GM23338 (cell line): Measurements from ENCODE around the gene IL23R. TPM values are rescaled to one million over a fixed set of nuclear protein-coding genes. Genes with fewer than 3 reads are reported as not detected.

Experiments
- ATAC-seq: fragments of 200-7000 bp; cut with Tn5 transposase; 3 replicates; pipeline ENCODE4 v1.9.1; 2020
- DNase-seq: peaks from one replicate; pipeline ENCODE4 v3.0.0-alpha.2; 2015; ENCODE audit warnings: low spot score
- H2AFZ ChIP-seq: fragments of 200-600 bp; sonication (generic); 2 replicates; pipeline ENCODE4 v1.8.0; 2016; ENCODE audit warnings: antibody characterized with exemption, mild to moderate bottlenecking, moderate library complexity
- H3F3A ChIP-seq: fragments of 200-600 bp; sonication (generic); replicated peaks from 2 replicates; pipeline ENCODE4 v1.8.0; 2017; ENCODE audit warnings: antibody characterized with exemption, mixed run types, low read depth
- H3K27ac ChIP-seq: fragments of 200-600 bp; sonication (generic); 2 replicates; pipeline ENCODE4 v1.6.1; 2016; ENCODE audit warnings: low read depth
- H3K27me3 ChIP-seq: fragments of 200-600 bp; sonication (generic); 2 replicates; pipeline ENCODE4 v1.8.0; 2016; ENCODE audit warnings: mild to moderate bottlenecking, mixed run types, moderate library complexity; ENCODE audit not compliant: insufficient read depth
- H3K36me3 ChIP-seq: fragments of 200-600 bp; sonication (generic); 2 replicates; pipeline ENCODE4 v1.8.0; 2016; ENCODE audit warnings: mild to moderate bottlenecking; ENCODE audit not compliant: insufficient read depth
- H3K4me1 ChIP-seq: fragments of 200-600 bp; sonication (generic); 2 replicates; pipeline ENCODE4 v1.8.0; 2016; ENCODE audit warnings: mild to moderate bottlenecking, moderate library complexity; ENCODE audit not compliant: insufficient read depth
- H3K4me2 ChIP-seq: fragments of 200-600 bp; sonication (generic); 2 replicates; pipeline ENCODE4 v1.7.1; 2017; ENCODE audit warnings: mixed run types
- H3K4me3 ChIP-seq: fragments of 200-600 bp; sonication (generic); 2 replicates; pipeline ENCODE4 v1.6.1; 2016; ENCODE audit warnings: mixed run types
- H3K79me2 ChIP-seq: fragments of 200-600 bp; sonication (generic); replicated peaks from 2 replicates; pipeline ENCODE4 v1.8.0; 2017; ENCODE audit warnings: mild to moderate bottlenecking; ENCODE audit not compliant: insufficient read depth
- H3K9me2 ChIP-seq: fragments of 200-600 bp; sonication (generic); 2 replicates; pipeline ENCODE4 v1.8.0; 2017; ENCODE audit not compliant: insufficient read depth
- H4K20me1 ChIP-seq: fragments of 200-600 bp; sonication (generic); replicated peaks from 2 replicates; pipeline ENCODE4 v1.8.0; 2017; ENCODE audit warnings: mild to moderate bottlenecking; ENCODE audit not compliant: insufficient read depth
- H3K27ac Mint-ChIP-seq: 2 replicates; pipeline ENCODE4 v1.8.0; 2020; ENCODE audit warnings: inconsistent platforms, mild to moderate bottlenecking, moderate library complexity, mixed read lengths
- H3K27me3 Mint-ChIP-seq: 3 replicates; pipeline ENCODE4 v1.8.0; 2022; ENCODE audit warnings: low read depth, mild to moderate bottlenecking, moderate library complexity, mixed read lengths, inconsistent platforms; ENCODE audit not compliant: insufficient read depth, poor library complexity
- H3K36me3 Mint-ChIP-seq: 3 replicates; pipeline ENCODE4 v1.8.0; 2021; ENCODE audit warnings: low read depth, mild to moderate bottlenecking, inconsistent platforms, moderate library complexity, mixed read lengths
- H3K4me1 Mint-ChIP-seq: 3 replicates; pipeline ENCODE4 v1.8.0; 2020; ENCODE audit warnings: mild to moderate bottlenecking, inconsistent platforms, mixed read lengths
- H3K4me3 Mint-ChIP-seq: 3 replicates; pipeline ENCODE4 v1.8.0; 2021; ENCODE audit warnings: moderate library complexity, mild to moderate bottlenecking, inconsistent platforms, mixed read lengths
- H3K9me3 Mint-ChIP-seq: 3 replicates; pipeline ENCODE4 v1.8.0; 2020; ENCODE audit warnings: moderate library complexity, mild to moderate bottlenecking, inconsistent platforms, mixed read lengths
- CREB1 ChIP-seq: fragments of 250-450 bp; sonication (Bioruptor Pico); IDR thresholded peaks from 2 replicates; pipeline ENCODE4 v1.5.0; 2020; ENCODE audit warnings: low read depth, mild to moderate bottlenecking, moderate library complexity
- EZH2phosphoT487 ChIP-seq: fragments of 200-600 bp; sonication (generic); IDR thresholded peaks from one replicate; pipeline ENCODE4 v1.8.1; 2018; ENCODE audit warnings: antibody characterized with exemption; ENCODE audit not compliant: unreplicated experiment
- POLR2AphosphoS5 ChIP-seq: IDR thresholded peaks from 2 replicates; pipeline ENCODE4 v1.6.1; 2016; ENCODE audit warnings: antibody characterized with exemption, low read depth
- STAT1 ChIP-seq: IDR thresholded peaks from one replicate; pipeline ENCODE4 v1.6.1; 2016; ENCODE audit warnings: antibody characterized with exemption; ENCODE audit not compliant: unreplicated experiment
- ZNF114 ChIP-seq: fragments of 250-450 bp; sonication (Bioruptor Pico); IDR thresholded peaks from 2 replicates; pipeline ENCODE4 v1.5.0; 2020; ENCODE audit warnings: mild to moderate bottlenecking, moderate library complexity
- ZNF331 ChIP-seq: fragments of 250-450 bp; sonication (Bioruptor Pico); IDR thresholded peaks from 2 replicates; pipeline ENCODE4 v1.5.0; 2020; ENCODE audit warnings: low read depth, mild to moderate bottlenecking, moderate library complexity
- polyA plus RNA-seq: library from polyadenylated mRNA; unstranded; fragments of >200 nt; fragmentation: Nextera tagmentation; extraction: Ambion mirVana; gene quantifications from 2 replicates; pipeline ENCODE4 v1.2.1, GENCODE V29; 2016
- small RNA-seq: library from RNA; depleted of rRNA; stranded (forward); fragments of <200 nt; gene quantifications from one replicate; pipeline ENCODE3, GENCODE V24; 2014; ENCODE audit warnings: low replicate concordance
- total RNA-seq: library from RNA; depleted of rRNA; stranded (reverse); fragments of >200 nt; shearing (Covaris generic); gene quantifications from 2 replicates; pipeline ENCODE4 v1.2.3, GENCODE V29; 2014; rRNA removed
- TF ChIP-seq, protein P1 (sequence below), 2 experiments: fragments of 200-600 bp in 1 of 2; sonication (generic) in 1 of 2; conservative IDR thresholded peaks; 2 replicates each; pipeline versions ENCODE4 v1.5.1 to v1.6.1; 2016 to 2017; ENCODE audit warnings: antibody characterized with exemption in 2 of 2, low read depth in 2 of 2, mild to moderate bottlenecking in 2 of 2, moderate library complexity in 1 of 2
- TF ChIP-seq, protein P2 (sequence below): IDR thresholded peaks from one replicate; pipeline ENCODE4 v1.6.1; 2018; ENCODE audit warnings: antibody characterized with exemption; ENCODE audit not compliant: unreplicated experiment

IL23R gene
- total and polyA plus RNA-seq, 2 experiments from 2014 or later: not detected

DNA sequence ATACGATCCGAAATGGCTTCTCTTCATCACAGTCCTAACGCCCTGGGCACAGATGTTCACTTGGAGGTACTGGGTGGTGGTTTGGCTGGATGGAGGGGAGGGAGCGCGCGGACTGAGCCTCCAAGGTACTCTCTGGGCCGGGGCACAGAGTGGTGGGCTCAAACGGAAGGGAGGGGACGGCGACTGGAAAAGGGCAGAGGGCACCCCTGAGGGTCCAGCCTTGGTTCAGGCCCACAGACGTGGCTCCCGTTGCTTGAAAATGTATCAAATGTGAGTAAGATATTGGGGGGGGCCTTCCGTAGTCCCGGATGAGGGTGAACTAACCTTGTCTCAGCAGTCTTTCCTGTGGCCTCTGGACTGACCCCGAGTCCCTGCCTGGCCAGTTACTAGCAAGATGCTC lies 141.9 kb downstream of the IL23R start:
- Mint-ChIP-seq H3K9me3 (no peaks in the 10 kb centered on the region), H3K27me3 (peaks cover 21% of the 10 kb centered on the region), H3K4me1 (0 out of 3 replicates have a peak, but pooled peaks cover 2% of the 10 kb centered on the region), H3K4me3 (peak overlapping the region; percentile 88), H3K27ac (no peak overlapping the region), H3K36me3 (no peaks in the 10 kb centered on the region)
- Histone ChIP-seq H3K9me2 (no peaks in the 10 kb centered on the region), H3K4me3 (peak overlapping the region; percentile 83), H3K36me3 (no peaks in the 10 kb centered on the region), H3K27me3 (peaks cover 49% of the 10 kb centered on the region), H3K4me2 (peak overlapping the region; percentile 99), H4K20me1 (no peaks in the 10 kb centered on the region), H3F3A (no peaks in the 10 kb centered on the region), H3K4me1 (no peaks in the 10 kb centered on the region), H3K27ac (no peak overlapping the region), H3K79me2 (no peaks in the 10 kb centered on the region), H2AFZ (peak overlapping the region; percentile 99; the same call in 1 of the 2 replicates)
- TF ChIP-seq STAT1 (no peak), CREB1 (CRISPR knock-in tag) (no peak), ZNF331 (CRISPR knock-in tag) (no peak), EZH2phosphoT487 (no peak), POLR2AphosphoS5 (no peak), ZNF114 (CRISPR knock-in tag) (no peak)
- TF ChIP-seq, protein P1, sequence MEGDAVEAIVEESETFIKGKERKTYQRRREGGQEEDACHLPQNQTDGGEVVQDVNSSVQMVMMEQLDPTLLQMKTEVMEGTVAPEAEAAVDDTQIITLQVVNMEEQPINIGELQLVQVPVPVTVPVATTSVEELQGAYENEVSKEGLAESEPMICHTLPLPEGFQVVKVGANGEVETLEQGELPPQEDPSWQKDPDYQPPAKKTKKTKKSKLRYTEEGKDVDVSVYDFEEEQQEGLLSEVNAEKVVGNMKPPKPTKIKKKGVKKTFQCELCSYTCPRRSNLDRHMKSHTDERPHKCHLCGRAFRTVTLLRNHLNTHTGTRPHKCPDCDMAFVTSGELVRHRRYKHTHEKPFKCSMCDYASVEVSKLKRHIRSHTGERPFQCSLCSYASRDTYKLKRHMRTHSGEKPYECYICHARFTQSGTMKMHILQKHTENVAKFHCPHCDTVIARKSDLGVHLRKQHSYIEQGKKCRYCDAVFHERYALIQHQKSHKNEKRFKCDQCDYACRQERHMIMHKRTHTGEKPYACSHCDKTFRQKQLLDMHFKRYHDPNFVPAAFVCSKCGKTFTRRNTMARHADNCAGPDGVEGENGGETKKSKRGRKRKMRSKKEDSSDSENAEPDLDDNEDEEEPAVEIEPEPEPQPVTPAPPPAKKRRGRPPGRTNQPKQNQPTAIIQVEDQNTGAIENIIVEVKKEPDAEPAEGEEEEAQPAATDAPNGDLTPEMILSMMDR (conservative IDR thresholded peaks at IDR 0.05; ENCODE audit: low read depth in 2 of 2): no peak
- TF ChIP-seq, protein P2, sequence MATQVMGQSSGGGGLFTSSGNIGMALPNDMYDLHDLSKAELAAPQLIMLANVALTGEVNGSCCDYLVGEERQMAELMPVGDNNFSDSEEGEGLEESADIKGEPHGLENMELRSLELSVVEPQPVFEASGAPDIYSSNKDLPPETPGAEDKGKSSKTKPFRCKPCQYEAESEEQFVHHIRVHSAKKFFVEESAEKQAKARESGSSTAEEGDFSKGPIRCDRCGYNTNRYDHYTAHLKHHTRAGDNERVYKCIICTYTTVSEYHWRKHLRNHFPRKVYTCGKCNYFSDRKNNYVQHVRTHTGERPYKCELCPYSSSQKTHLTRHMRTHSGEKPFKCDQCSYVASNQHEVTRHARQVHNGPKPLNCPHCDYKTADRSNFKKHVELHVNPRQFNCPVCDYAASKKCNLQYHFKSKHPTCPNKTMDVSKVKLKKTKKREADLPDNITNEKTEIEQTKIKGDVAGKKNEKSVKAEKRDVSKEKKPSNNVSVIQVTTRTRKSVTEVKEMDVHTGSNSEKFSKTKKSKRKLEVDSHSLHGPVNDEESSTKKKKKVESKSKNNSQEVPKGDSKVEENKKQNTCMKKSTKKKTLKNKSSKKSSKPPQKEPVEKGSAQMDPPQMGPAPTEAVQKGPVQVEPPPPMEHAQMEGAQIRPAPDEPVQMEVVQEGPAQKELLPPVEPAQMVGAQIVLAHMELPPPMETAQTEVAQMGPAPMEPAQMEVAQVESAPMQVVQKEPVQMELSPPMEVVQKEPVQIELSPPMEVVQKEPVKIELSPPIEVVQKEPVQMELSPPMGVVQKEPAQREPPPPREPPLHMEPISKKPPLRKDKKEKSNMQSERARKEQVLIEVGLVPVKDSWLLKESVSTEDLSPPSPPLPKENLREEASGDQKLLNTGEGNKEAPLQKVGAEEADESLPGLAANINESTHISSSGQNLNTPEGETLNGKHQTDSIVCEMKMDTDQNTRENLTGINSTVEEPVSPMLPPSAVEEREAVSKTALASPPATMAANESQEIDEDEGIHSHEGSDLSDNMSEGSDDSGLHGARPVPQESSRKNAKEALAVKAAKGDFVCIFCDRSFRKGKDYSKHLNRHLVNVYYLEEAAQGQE: no peak
- peak; percentile 87 for ATAC-seq
- peak; percentile 59 for DNase-seq

Small RNA genes lying within 50 kb of the gene (small RNA-seq; reads per million reads assigned to genes)
- not detected for gene RNU4ATAC4P
- gene RNU6-586P: not detected

Other genes starting within 250 kb of the IL23R start
- gene DNAI4, start 241.6 kb upstream of the IL23R start, total RNA-seq: 0.90 and 5.3 TPM in 2 replicates
- gene DNAI4, start 241.6 kb upstream of the IL23R start, polyA plus RNA-seq: 1.3 and 3.8 TPM in 2 replicates
- 34.1 and 38.2 TPM in 2 replicates for gene MIER1, start 241.5 kb upstream of the IL23R start, total RNA-seq
- gene MIER1, start 241.5 kb upstream of the IL23R start, polyA plus RNA-seq: 64.8 and 72.8 TPM in 2 replicates
- gene SLC35D1, start 112.3 kb upstream of the IL23R start, total RNA-seq: 2.8 and 3.0 TPM in 2 replicates
- 0.68 and 0.82 TPM in 2 replicates for gene SLC35D1, start 112.3 kb upstream of the IL23R start, polyA plus RNA-seq
- not detected in 2 replicates for gene C1orf141, start 31.5 kb upstream of the IL23R start, total RNA-seq
- gene C1orf141, start 31.5 kb upstream of the IL23R start, polyA plus RNA-seq: not detected in 2 replicates
- 0.31 and 1.7 TPM in 2 replicates for gene IL12RB2, start 141.4 kb downstream of the IL23R start, total RNA-seq
- 0.43 and 0.79 TPM in 2 replicates for gene IL12RB2, start 141.4 kb downstream of the IL23R start, polyA plus RNA-seq